ENCODE data around the gene NR5A1. TPM values are rescaled to one million over a fixed set of nuclear protein-coding genes. Genes with fewer than 3 reads are reported as not detected.

The NR5A1 gene
- total and polyA plus RNA-seq, 10 of the 15 experiments (the other 5 are each of a cell fraction or from before 2014, with no cell fraction given), result 0.06 to 0.24 (median 0.08) TPM; not detected in 5

DNA sequence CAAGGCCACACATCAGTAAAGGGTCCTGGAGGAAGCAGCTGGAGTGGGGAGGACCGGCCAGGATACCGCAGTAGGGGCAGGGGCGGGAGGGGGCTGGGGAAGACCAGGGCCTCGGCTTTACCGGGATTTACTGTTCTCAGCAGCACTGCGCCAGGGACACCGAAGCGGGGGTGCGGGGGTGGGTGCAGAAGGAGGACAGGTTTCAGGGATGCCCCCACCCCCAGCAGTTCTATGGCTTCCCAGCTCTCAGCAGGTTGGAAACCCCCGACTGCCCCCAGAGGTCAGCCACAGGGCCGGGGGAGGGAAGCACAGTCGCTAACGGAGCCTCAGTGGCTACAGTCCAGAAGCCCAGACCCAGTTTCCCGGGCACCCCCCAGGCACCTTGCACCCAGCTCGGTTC lies 21.3 kb downstream of the NR5A1 start:
- ChIA-PET POLR2A (no interaction called here), CTCF (no interaction called here), SMC1A (ENCODE audit: uncharacterized antibody, unreplicated experiment) (no interaction called here), RAD21 (ENCODE audit: unreplicated experiment) (interaction anchor here (0.7 kb wide), 1 partner anchor 112 kb away, joined by 4 read pairs; no protein-coding TSS in a partner anchor)
- no peaks in the 10 kb centered on the region for H3K4me1 ChIP-seq (ENCODE audit: control insufficient read depth, insufficient read depth, low read length)
- H2AFZ ChIP-seq (ENCODE audit: control insufficient read depth, low read depth, low read length), result no peak overlapping the region
- no peaks in the 10 kb centered on the region for H3K79me2 ChIP-seq (ENCODE audit: control insufficient read depth, insufficient read depth, low read length)
- H3K9me3 ChIP-seq (replicated peaks; ENCODE audit: control insufficient read depth, insufficient read depth, low read length), result no peaks in the 10 kb centered on the region
- in situ Hi-C loops (cut with MboI), result no loop called here
- no TSS peak for BruUV-seq (replicated peaks)
- H3K27me3 ChIP-seq (replicated peaks in 1 of 2; ENCODE audit: control insufficient read depth in 2 of 2, insufficient read depth in 2 of 2, low read length in 1 of 2), result peaks cover 2% of the 10 kb centered on the region in 2 experiments; a peak in 2 of 4 replicates
- H3K36me3 ChIP-seq (ENCODE audit: control insufficient read depth in 2 of 2, insufficient read depth in 2 of 2, low read length in 1 of 2), result no peaks in the 10 kb centered on the region
- H3K4me2 ChIP-seq (ENCODE audit: control insufficient read depth, insufficient read depth), result no peak overlapping the region
- H3K9ac ChIP-seq (ENCODE audit: control insufficient read depth, insufficient read depth, low read length), result no peak overlapping the region
- no peak overlapping the region for H3K4me3 ChIP-seq
- intact Hi-C loops (cut with micrococcal nuclease; ENCODE audit: unreplicated experiment), result no loop called here
- H3K27ac ChIP-seq (ENCODE audit: control insufficient read depth, insufficient read depth), result no peak overlapping the region
- no peak for TF ChIP-seq HDAC2 (IDR thresholded peaks at IDR 0.05)
- 0 out of 2 replicates have a peak, but pooled peaks have one; percentile 35 for TF ChIP-seq NR2F1 (conservative IDR thresholded peaks at IDR 0.05)
- H4K20me1 ChIP-seq (ENCODE audit: control insufficient read depth, insufficient read depth), result no peaks in the 10 kb centered on the region
- ATAC-seq (no peak), DNase-seq (ENCODE audit: low read depth, low spot score) (no peak), FAIRE-seq (no peak)
- WGBS (ENCODE audit: insufficient coverage, insufficient replicate concordance, low lambda C conversion rate, missing lambda C conversion rate), result 38% methylated on average over 11 of the region's 15 CpGs

DNA sequence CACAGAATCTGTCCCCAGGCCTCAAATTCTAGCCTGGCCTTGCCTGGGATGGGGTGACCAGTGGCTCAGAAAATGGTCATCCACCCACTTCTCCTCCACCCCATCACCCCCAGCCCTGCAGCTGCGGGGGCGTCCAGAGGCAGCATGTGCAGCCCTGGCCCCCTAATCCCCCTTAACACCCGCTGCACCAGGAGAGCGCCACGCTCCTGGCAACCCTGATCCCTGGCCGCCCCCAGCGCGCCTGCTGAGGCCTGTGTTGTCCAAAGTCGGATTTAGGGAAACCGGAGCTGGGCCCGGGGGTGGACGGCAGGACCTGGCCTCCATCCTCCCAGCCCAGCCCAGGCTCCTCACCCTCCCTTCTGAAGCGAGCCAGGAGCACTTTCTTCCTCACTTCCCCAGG lies 22.0 kb downstream of the NR5A1 start:
- H3K27ac ChIP-seq (ENCODE audit: control insufficient read depth, insufficient read depth), result no peak overlapping the region
- POLR2A ChIA-PET, result no interaction called here
- no peaks in the 10 kb centered on the region for H3K4me1 ChIP-seq (ENCODE audit: control insufficient read depth, insufficient read depth, low read length)
- DNase-seq (ENCODE audit: low read depth, low spot score) (no peak), ATAC-seq (no peak), FAIRE-seq (no peak)
- H3K36me3 ChIP-seq (ENCODE audit: control insufficient read depth in 2 of 2, insufficient read depth in 2 of 2, low read length in 1 of 2), result no peaks in the 10 kb centered on the region
- H3K4me2 ChIP-seq (ENCODE audit: control insufficient read depth, insufficient read depth), result no peak overlapping the region
- WGBS (ENCODE audit: insufficient coverage, insufficient replicate concordance, low lambda C conversion rate, missing lambda C conversion rate), result 47% methylated on average over 11 of the region's 13 CpGs
- H3K27me3 ChIP-seq (replicated peaks in 1 of 2; ENCODE audit: control insufficient read depth in 2 of 2, insufficient read depth in 2 of 2, low read length in 1 of 2), result peaks cover 2% of the 10 kb centered on the region in 2 experiments; a peak in 2 of 4 replicates
- SMC1A ChIA-PET (ENCODE audit: uncharacterized antibody, unreplicated experiment), result no interaction called here
- H3K4me3 ChIP-seq, result no peak overlapping the region
- no peak overlapping the region for H3K9ac ChIP-seq (ENCODE audit: control insufficient read depth, insufficient read depth, low read length)
- CTCF ChIA-PET, result no interaction called here
- H3K79me2 ChIP-seq (ENCODE audit: control insufficient read depth, insufficient read depth, low read length), result no peaks in the 10 kb centered on the region
- intact Hi-C loops (cut with micrococcal nuclease; ENCODE audit: unreplicated experiment) (no loop called here), in situ Hi-C loops (cut with MboI) (no loop called here)
- RAD21 ChIA-PET (ENCODE audit: unreplicated experiment), result interaction anchor here (0.7 kb wide), 1 partner anchor 113 kb away, joined by 4 read pairs; no protein-coding TSS in a partner anchor
- no peaks in the 10 kb centered on the region for H3K9me3 ChIP-seq (replicated peaks; ENCODE audit: control insufficient read depth, insufficient read depth, low read length)
- BruUV-seq (replicated peaks), result no TSS peak
- no peaks in the 10 kb centered on the region for H4K20me1 ChIP-seq (ENCODE audit: control insufficient read depth, insufficient read depth)
- no peak overlapping the region for H2AFZ ChIP-seq (ENCODE audit: control insufficient read depth, low read depth, low read length)
- TF ChIP-seq DPF2 (IDR thresholded peaks at IDR 0.05) (no peak), MTA2 (IDR thresholded peaks at IDR 0.05; ENCODE audit: low read depth) (no peak), EP300 (IDR thresholded peaks at IDR 0.05; ENCODE audit: borderline replicate concordance in 1 of 2, control insufficient read depth in 1 of 2, low read depth in 2 of 2, low read length in 2 of 2) (no peak), STAT1 (conservative IDR thresholded peaks at IDR 0.05) (no peak), POLR2AphosphoS2 (IDR thresholded peaks at IDR 0.05; ENCODE audit: low read depth, low read length) (no peak)
- TF ChIP-seq, protein P1, sequence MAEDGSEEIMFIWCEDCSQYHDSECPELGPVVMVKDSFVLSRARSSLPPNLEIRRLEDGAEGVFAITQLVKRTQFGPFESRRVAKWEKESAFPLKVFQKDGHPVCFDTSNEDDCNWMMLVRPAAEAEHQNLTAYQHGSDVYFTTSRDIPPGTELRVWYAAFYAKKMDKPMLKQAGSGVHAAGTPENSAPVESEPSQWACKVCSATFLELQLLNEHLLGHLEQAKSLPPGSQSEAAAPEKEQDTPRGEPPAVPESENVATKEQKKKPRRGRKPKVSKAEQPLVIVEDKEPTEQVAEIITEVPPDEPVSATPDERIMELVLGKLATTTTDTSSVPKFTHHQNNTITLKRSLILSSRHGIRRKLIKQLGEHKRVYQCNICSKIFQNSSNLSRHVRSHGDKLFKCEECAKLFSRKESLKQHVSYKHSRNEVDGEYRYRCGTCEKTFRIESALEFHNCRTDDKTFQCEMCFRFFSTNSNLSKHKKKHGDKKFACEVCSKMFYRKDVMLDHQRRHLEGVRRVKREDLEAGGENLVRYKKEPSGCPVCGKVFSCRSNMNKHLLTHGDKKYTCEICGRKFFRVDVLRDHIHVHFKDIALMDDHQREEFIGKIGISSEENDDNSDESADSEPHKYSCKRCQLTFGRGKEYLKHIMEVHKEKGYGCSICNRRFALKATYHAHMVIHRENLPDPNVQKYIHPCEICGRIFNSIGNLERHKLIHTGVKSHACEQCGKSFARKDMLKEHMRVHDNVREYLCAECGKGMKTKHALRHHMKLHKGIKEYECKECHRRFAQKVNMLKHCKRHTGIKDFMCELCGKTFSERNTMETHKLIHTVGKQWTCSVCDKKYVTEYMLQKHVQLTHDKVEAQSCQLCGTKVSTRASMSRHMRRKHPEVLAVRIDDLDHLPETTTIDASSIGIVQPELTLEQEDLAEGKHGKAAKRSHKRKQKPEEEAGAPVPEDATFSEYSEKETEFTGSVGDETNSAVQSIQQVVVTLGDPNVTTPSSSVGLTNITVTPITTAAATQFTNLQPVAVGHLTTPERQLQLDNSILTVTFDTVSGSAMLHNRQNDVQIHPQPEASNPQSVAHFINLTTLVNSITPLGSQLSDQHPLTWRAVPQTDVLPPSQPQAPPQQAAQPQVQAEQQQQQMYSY (CRISPR knock-in tag; IDR thresholded peaks at IDR 0.05), result no peak
- TF ChIP-seq, protein P2, sequence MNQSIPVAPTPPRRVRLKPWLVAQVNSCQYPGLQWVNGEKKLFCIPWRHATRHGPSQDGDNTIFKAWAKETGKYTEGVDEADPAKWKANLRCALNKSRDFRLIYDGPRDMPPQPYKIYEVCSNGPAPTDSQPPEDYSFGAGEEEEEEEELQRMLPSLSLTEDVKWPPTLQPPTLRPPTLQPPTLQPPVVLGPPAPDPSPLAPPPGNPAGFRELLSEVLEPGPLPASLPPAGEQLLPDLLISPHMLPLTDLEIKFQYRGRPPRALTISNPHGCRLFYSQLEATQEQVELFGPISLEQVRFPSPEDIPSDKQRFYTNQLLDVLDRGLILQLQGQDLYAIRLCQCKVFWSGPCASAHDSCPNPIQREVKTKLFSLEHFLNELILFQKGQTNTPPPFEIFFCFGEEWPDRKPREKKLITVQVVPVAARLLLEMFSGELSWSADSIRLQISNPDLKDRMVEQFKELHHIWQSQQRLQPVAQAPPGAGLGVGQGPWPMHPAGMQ (IDR thresholded peaks at IDR 0.05; ENCODE audit: borderline replicate concordance), result no peak
- TF ChIP-seq, protein P3, sequence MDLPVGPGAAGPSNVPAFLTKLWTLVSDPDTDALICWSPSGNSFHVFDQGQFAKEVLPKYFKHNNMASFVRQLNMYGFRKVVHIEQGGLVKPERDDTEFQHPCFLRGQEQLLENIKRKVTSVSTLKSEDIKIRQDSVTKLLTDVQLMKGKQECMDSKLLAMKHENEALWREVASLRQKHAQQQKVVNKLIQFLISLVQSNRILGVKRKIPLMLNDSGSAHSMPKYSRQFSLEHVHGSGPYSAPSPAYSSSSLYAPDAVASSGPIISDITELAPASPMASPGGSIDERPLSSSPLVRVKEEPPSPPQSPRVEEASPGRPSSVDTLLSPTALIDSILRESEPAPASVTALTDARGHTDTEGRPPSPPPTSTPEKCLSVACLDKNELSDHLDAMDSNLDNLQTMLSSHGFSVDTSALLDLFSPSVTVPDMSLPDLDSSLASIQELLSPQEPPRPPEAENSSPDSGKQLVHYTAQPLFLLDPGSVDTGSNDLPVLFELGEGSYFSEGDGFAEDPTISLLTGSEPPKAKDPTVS (IDR thresholded peaks at IDR 0.05; ENCODE audit: low read depth, low read length), result no peak
